ENCODE data around the gene TMC6.

- no peak for TF ChIP-seq CTCF (conservative IDR thresholded peaks at IDR 0.05; ENCODE audit: low read depth, low read length)
- no peak for TF ChIP-seq EZH2 (IDR thresholded peaks at IDR 0.05; ENCODE audit: borderline replicate concordance, low read depth, low read length, poor library complexity, severe bottlenecking)
Observed at GRCh38 chr17:78173097-78173715, 44.7 kb upstream of the TMC6 start.
